Measurements from ENCODE around the gene TEX22.

TEX22 gene

DNA sequence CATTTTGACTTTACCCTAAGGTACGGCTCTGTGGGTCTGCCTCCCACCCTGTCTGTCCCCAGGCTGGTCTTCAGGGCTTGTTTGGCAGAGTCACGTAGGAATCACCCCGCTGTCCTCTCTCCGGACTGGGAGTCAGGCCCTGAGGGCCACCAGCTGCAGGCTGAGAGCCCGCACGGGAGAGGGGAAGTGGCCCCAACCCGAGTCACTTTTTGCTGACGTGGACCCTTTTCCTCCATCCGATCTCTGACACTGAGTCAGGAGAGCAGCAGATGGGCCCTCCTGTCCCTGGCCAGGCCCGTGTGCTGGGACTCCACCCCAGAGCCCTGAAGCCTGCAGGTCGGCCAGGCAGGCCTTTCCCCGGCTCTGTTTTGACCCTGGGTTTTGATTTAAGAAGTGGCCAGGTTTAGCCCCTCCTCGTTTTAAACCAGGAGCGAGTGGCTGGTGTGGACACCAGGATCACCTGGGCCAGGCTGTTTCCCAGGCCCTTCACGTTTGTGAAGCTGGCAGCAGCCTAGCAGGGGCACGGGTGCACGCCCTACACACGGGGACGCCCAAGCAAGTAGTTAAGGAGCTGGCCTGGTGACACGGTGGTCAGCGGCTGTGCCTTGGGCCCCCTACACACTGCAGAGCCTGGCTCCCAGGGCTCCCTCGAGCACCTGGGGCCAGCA, 12.5 kb upstream of the TEX22 start:
- no peak for DNase-seq

GRCh38 chr14:105386581-105387529, 11.5 kb upstream of the TEX22 start:
- DNase-seq, result no peak

DNA sequence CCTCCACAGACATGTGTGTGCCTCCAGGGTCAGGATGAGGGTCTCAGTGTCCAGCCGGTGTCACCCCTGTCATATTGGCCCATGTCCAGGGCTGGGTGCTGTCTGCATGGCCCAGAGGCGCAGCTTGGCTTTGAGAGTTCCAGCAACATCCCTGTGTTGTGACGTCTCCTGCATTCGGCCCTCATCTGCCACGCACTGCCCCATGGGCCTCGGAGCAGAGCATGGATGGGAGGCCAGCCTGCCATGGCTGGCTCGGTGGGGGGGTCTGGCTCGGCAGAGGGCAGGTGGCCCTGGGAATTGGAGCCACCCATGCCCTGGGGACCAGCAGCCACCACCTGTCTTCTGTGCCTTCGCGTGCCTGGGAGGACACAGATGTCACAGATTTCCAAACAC, 10.8 kb upstream of the TEX22 start:
- DNase-seq, result no peak

DNA sequence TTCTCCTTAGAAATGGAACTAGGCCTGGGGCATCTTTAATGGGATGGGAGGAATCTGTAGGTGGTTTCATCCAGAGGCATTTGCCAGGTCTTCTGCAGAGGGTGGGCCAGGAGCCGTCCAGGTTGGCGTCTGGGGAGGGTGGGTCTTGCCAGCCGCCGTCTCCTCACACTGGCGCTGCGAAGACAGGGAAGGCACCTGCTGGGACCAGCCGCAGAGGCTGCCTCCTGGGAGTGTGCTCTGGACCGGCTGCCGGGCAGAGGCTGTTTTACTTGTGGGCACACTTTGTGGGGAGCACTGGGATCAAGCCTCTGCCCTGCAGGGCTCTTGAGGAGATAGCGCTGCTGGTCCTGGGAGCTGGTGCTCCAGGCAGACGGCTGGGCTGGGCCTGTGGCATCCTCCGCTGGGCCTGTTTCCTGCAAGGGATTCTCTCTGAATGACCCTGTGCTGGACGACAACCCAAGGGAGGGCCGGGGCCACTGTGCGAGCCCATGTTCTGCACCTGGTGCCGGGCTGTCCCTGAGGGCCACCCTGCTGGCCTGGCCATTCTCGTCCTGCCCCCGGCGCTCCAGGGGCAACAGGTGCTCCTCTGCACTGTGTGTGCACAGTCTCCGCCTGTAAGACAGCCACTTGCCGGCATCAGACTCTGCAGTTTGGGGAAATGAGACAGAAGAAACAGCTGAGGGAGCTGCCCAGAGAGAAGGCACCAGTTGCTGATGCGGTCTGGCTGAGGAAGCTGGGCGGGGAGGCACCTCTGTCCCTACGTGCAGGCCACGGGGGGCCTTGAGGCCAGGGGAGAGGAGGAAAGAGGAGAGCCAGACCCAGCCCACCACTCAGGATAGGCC, 10.0 kb upstream of the TEX22 start:
- no peak for DNase-seq

DNA sequence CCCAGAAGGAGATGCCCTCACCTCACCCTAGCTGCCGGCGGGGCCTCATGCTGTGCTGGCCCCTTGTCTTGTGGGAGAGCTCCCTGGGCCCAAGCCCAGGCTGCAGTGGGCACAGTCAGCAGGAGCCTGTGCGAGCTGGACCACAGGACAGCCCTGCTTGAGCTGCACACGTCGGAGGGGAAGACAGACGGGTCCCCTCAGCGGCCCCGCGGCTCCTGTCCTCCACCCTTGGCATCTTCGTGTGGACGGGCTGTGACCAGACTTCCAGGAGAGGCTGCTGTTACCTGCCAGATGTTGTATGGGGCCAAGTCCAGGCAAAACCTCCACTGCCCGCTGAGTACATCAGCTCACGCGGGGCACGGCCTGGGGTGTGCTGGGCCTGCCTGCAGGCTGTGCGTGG, 9.4 kb upstream of the TEX22 start:
- DNase-seq, result no peak

- no peak for DNase-seq
Measured at GRCh38 chr14:105389534-105389933, 8.8 kb upstream of the TEX22 start.

- DNase-seq, result no peak
Measured at GRCh38 chr14:105389976-105390848, 8.1 kb upstream of the TEX22 start.

GRCh38 chr14:105390849-105391500, 7.4 kb upstream of the TEX22 start:
- DNase-seq, result no peak

GRCh38 chr14:105391541-105391940, 6.8 kb upstream of the TEX22 start:
- DNase-seq, result no peak

DNA sequence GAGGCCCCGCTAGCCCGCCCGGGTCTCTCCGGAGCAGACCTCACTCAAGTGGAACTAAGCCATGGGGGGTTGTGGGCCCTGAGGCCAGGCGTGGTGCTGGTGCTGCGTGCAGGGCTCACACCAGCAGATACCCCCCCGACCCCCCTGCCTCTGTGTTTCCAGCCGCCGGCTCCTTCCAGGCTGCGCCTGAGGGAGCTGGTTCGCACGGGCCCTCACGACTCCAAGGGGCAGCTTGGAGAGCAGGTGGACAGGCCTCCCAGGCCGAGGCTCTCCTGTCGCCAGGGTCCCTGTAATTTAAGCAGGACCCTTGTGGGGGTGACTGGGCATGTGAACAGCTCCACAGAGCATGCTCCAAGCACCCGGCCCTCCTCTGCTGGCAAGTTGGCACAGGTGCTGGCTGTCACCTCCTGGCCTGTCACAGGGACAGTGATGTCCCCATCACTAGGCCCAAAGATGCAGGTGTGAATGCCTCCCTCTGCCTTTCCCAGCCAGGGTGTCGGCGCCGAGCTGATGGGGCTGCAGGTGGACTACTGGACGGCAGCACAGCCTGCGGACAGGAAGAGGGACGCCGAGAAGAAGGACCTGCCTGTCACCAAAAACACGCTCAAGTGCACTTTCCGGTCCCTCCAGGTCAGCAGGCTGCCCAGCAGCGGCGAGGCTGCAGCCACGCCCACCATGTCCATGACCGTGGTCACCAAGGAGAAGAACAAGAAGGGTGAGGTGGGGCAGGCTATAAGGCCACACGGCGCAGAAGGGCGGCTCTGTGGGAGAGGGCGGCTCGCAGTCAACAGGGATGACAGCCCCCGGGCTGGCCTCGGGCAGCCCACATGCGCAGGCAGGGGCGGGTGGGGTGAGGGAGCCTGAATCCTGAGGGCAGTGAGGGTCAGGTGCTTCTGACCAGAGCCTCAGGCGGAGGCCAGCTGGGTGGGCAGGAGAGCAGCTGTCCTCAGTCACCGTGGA, 5.9 kb upstream of the TEX22 start:
- DNase-seq, result no peak

GRCh38 chr14:105393151-105393550, 5.2 kb upstream of the TEX22 start:
- DNase-seq, result no peak

- DNase-seq, result no peak
Measured at GRCh38 chr14:105394714-105395537, 3.4 kb upstream of the TEX22 start.

- DNase-seq, result no peak
Measured at GRCh38 chr14:105395538-105395854, 2.8 kb upstream of the TEX22 start.

DNA sequence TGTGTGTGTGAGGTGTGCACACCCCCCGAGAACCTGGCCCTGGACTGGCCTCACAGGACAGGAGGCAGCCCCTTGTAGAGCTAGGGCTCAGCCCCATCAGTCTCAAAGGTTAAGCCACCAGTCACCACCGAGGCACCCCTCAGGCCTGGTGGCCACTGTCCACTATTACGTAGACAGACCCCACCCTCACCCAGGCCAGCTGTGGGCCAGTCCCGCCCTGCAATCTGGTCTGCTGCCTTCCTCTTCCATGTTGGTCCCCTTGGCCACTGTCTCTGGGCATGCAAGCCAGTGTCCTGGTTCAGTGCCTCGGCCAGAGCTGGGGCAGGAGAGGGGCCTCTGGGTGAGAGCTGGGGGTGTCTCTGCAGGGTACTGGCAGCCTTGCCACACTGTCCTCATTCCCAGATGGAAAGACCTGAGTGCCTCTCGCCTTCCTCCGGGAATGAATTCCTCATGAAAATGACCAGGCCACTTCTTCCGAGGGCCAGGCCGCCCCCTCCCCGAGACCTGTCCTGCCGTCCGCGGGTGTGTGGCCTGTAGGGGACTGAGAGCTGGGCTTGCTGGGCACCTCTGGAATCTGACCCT, 897 bp upstream of the TEX22 start:
- DNase-seq, result no peak

DNA sequence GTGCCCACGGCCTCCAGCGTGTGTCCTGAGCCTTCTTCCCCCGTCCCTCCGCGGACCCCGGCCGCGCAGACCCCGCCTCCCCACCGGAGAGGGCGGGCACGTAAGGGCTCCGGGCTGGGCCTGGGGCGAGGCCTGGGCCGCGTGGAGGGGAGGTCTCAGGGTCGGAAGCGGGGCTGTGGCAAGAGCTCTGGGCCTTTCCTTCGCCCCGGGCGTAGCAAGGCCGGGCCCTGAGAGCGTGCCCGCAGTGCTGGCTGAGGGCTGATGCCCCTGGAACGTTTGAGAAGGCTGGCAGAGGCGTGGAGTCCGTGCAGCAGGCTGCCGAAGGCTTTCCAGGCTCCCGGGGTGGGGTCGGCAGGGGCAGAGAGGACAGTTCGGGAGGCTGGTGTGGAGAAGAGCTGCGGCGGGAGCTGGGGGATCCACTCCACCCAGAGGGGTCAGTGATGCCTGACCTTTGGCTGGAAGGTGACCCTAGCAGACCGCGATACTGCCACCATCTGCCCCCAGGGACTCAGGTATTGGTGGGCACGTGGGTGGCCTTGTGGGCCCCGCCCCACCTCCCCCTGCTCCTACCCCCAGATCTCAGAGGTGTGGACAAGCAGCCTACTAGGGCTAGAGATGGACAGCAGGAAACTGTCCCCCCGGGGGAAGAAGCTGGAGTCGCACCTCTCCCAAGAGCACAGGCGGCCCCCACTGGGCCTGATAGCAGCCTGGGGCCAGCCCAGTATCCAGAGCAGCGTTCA, 558 bp downstream of the TEX22 start:
- DNase-seq, result peak; percentile 51

DNA sequence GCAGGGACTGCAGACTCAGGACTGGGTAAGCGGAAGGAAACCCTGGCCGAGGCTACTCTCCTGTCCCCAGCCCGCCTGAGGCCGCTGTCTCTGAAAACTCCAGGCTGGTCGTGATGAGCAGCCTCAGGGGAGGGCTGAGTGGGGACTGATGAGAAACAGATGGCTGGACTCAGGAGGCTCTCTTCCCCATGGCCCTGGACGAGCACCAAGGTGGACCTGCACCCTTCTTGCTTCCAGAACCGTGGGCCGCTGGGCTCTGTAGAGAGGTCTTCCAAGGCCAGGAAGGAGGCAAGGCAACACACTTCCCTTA, 1.1 kb downstream of the TEX22 start:
- DNase-seq, result no peak

DNA sequence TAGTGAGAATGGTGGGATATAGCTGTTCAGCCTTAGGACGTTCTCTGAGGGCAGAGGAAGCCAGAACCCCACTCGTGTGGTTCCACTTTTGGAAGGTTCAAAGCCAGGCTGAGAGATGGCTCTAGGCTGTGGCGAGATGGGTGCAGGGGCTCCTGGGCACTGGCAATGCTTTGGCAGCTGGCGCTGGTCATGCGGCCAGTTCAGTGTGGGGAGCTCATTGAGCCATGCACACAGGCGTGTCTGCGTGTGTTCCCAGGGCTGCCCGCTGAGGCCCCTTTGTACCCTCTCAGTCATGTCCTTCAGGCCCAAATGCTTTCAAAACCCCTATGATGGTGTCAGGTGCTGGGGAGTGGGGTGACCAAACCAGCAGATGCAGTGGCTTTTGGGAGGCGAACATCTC, 1.7 kb downstream of the TEX22 start:
- no peak for DNase-seq

GRCh38 chr14:105401699-105402098, 3.4 kb downstream of the TEX22 start:
- no peak for DNase-seq

DNA sequence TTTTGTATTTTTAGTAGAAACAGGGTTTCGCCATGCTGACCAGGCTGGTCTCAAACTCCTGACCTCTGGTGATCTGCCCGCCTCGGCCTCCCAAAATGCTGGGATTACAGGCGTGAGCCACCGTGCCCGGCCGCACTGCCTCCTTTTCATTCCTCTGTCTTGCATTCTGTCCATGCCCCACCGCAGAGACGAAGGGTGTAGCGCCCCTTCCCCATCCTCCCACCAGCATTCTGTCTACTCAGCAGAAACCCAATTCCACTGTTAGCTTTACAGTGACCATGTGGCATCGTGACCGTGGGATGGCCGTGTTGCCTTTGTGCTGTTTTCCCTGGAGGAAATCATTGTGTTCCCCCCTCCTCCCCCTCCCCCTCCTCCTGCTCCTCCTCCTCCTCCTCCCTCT, 10.3 kb downstream of the TEX22 start:
- DNase-seq, result no peak

All from NCI-H226 (cell line).